Muscle of arm (tissue), 12 donors: ENCODE measurements around the gene APOL6. TPM values are rescaled to one million over a fixed set of nuclear protein-coding genes. Genes with fewer than 3 reads are reported as not detected.
A peak's percentile ranks its signal among the peaks of the same experiment; 100 is the strongest.
"Not testable (repeated sequence)": the region's sequence is repeated elsewhere in the genome, so short reads cannot be mapped to it uniquely, and the experiment has no call there.

Source experiments
- DNase-seq: peaks from one replicate; pipeline ENCODE4 v3.0.0-alpha.2; 2013
- polyA plus RNA-seq, 12 donors: library from polyadenylated mRNA; unstranded; fragments of 120-200 nt; gene quantifications; one replicate each; pipeline ENCODE4 v1.2.1, GENCODE V29; 2013; ENCODE audit not compliant: insufficient read length in 12 of 12

APOL6 gene
- polyA plus RNA-seq, 12 donors = 1.1 to 5.2 (median 2.1) TPM; not detected in 1

- DNase-seq = no peak
Observed at GRCh38 chr22:35634015-35634414, 14.2 kb upstream of the APOL6 start.

GRCh38 chr22:35634943-35635540, 13.2 kb upstream of the APOL6 start:
- DNase-seq = no peak

- no peak for DNase-seq
Observed at GRCh38 chr22:35637254-35637653, 11.0 kb upstream of the APOL6 start.

DNA sequence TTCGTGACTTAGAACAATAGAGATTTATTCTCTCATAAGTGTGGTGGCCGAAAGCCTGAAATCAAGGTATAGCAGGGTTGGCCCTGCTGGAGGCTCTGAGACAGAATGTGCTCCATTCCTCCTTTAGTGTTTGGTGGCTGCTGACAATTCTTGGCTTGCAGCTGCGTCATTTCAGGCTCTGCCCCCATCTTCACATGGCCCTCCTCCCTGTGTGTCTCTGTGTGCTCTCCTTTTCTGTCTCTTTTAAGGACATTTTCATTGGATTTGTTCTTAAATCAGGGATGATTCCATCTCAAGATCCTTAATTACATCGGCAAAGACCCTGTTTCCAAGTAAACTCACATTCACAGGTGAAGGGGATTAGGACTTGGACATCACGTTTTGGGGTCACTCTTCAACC, 10.2 kb upstream of the APOL6 start:
- no peak for DNase-seq

DNA sequence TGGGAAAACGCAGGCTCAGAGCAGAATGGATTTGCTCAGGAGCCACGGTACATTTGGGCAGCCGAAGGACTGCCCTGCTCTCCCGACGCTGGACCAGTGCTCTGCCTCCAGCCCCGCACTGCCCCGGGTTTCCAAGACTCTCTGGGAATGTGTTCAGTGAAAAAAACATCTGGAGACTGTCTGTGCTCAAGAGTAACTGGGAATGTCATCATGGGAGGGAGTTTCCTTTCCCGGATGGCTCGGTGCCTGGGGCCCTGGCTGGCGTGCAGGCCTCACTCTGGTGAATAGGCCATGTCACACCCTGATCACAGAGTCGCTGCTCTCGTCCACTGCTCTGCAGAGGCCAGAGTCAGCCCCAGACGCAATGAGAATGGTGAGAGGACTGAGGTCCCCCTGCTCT, 9.8 kb upstream of the APOL6 start:
- peak; percentile 88 for DNase-seq

- no peak for DNase-seq
Observed at GRCh38 chr22:35641494-35642120, 6.6 kb upstream of the APOL6 start.

GRCh38 chr22:35642305-35642741, 5.9 kb upstream of the APOL6 start:
- no peak for DNase-seq

GRCh38 chr22:35643991-35644390, 4.3 kb upstream of the APOL6 start:
- no peak for DNase-seq

GRCh38 chr22:35645646-35646045, 2.6 kb upstream of the APOL6 start:
- no peak for DNase-seq

DNA sequence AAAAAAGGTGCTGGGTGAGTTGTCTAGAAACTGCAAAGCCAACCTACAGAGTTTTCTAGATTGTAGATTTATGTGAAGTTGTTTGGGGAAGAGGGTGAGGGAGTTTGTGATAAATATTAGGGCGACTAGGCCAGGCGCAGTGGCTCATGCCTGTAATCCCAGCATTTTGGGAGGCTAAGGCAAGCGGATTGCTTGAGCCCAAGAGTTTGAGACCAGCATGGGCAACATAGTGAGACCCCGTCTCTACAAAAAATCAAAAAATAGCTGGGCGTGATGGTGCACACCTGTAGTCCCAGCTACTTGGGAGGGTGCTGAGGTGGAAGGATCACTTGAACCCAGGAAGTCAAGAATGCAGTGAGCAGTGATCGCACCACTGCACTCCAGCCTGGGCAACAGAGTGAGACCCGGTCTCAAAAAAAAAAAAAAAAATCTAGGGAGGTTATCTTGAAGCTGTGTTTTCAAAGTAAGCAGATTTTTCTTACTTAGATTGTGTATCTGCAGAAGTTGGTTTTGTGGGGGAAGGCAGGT, 844 bp downstream of the APOL6 start:
- DNase-seq = no peak

DNA sequence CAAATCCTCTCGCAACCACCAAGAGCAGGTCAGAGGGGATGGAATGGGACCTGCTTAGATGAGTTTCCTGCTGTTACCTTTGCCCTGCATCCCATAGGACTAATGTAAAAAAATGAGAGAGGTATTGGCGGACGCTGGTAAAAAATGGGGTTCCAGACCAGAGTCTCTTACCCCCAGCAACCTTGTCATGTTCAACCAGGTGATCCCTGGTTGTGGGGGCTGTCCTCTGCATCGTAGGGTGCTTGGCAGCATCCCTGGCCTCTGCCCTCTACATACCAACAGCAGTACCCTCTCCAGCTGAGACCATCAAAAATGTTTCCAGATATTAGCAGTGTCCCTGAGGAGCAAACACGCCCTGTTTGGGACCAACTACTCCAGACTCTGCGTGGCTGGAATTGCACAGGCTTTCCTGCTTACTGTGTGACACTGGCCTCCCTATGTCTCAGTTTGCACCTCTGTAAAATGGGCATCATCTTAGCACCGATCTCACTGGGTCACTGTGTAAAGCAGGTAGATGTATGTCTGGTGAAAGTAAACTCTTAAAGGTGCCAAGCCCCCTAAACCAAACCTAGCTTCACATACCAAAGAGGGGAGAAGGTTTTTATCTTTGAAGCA, 1.5 kb downstream of the APOL6 start:
- no peak for DNase-seq

- no peak for DNase-seq
Observed at GRCh38 chr22:35651085-35651484, 2.8 kb downstream of the APOL6 start.

- DNase-seq = no peak
Observed at GRCh38 chr22:35653824-35654223, 5.6 kb downstream of the APOL6 start.

DNA sequence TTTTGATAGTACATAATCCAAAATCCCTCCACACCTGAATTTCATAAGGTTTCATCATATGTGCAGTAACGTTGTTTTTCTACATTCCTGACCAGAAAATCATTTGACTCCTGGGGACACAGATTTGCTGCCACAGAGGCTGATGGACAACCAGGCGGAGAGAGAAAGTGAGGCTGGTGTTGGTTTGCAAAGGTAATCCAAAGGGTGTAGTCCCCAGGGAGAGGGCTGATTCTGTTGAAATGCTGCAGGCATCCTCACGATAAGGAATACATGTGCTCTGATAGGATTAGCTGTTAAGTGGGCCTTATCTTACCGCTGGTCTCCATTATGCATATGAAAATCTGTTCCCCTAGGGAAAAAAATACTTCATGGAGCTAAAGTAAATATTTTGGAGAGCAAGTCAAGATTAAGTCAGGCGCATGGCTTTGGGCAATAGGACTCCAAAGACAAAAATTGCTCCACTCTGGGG, 8.1 kb downstream of the APOL6 start:
- DNase-seq = no peak

GRCh38 chr22:35657571-35658312, 9.5 kb downstream of the APOL6 start:
- DNase-seq = no peak

- DNase-seq = no peak
Observed at GRCh38 chr22:35660291-35661127, 12.3 kb downstream of the APOL6 start.

GRCh38 chr22:35661464-35661863, 13.2 kb downstream of the APOL6 start:
- no peak for DNase-seq

DNA sequence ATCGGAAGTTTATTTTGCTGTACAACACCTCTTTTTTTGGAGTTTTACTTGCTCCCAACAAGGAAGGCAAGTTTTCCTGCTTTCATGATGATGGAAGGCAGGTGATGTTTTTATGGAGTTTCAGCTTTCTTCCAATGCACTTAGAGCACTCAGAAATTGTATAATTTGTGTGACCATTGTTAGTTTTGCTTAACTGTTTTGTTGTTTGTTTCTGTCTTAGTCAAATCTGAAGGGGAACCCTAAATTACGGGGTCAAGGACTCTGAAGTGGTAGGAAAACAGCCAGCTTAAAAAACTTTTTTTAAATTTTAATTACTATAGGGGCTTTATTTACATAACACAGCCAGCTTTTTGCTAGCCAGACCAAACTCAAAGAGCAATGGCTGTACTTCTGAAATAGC, 14.7 kb downstream of the APOL6 start:
- no peak for DNase-seq

GRCh38 chr22:35663371-35663770, 15.1 kb downstream of the APOL6 start:
- no peak for DNase-seq

DNA sequence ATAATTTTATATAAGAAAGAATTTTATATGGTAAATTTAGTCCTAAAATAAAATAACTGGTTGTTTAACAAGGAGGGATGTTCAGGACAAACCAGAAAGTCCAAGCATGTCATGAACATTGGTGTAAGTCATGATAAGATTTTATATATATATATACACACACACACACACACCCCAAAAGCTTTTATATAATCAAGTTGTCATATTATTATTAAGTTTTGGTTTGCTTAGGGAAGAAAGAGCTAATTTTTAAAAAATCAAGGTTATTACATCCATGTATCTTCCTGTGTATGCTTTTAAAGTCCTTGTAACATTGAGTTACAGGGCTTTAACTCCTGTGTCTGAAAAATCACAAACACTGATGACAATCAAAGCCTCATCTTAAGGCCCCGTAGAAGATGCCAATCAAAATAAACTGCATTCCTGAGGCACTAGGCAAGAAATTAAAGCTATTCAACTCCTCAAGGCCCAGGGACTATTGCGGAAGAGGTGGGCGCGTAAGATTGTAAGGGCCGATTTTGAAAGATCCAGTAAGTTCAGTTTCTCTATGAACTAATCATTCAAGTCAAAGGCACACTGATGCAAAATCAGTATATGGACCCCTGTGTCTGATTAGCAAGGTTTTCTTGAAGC, 16.8 kb downstream of the APOL6 start:
- no peak for DNase-seq

DNA sequence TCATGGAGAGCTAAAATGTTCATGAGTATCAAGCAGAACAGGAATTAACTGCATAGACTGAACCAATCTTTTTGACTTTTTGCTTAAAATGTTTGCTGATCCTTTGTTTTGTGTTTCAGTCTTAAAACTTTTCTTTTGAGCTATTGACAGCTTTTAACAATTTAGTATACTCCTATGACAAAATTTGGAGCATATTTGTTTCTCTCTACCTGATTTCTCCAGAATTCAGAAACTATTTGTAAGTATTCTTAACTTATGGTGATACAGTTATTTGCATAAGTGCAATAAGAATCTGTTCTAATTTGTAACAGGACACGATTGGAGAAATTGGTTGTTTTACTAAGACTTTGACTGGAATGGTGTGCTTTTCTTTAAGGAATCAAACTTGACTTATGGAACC, 18.5 kb downstream of the APOL6 start:
- DNase-seq = not testable (repeated sequence)
